GM18520 (cell line): Measurements from ENCODE around the gene MAP7D3.
"Not testable (repeated sequence)": the region's sequence is repeated elsewhere in the genome, so short reads cannot be mapped to it uniquely, and the experiment has no call there.

Experiments used
- ATAC-seq: cut with Tn5 transposase; IDR thresholded peaks from one replicate; pipeline ENCODE4 v1.9.1; 2021; ENCODE audit not compliant: unreplicated experiment

Gene MAP7D3

GRCh38 chrX:136186023-136186413, 65.2 kb downstream of the MAP7D3 start:
- ATAC-seq = no peak

GRCh38 chrX:136185401-136186022, 65.7 kb downstream of the MAP7D3 start:
- no peak for ATAC-seq

GRCh38 chrX:136183917-136184316, 67.3 kb downstream of the MAP7D3 start:
- ATAC-seq = no peak

GRCh38 chrX:136183172-136183571, 68.0 kb downstream of the MAP7D3 start:
- ATAC-seq = no peak

- ATAC-seq = no peak
Observed at GRCh38 chrX:136182414-136182813, 68.8 kb downstream of the MAP7D3 start.

GRCh38 chrX:136179133-136179532, 72.1 kb downstream of the MAP7D3 start:
- ATAC-seq = no peak

GRCh38 chrX:136176399-136176825, 74.8 kb downstream of the MAP7D3 start:
- ATAC-seq = no peak

- ATAC-seq = no peak
Observed at GRCh38 chrX:136171420-136171819, 79.8 kb downstream of the MAP7D3 start.

GRCh38 chrX:136170139-136170800, 80.9 kb downstream of the MAP7D3 start:
- no peak for ATAC-seq

- ATAC-seq = no peak
Observed at GRCh38 chrX:136168929-136169735, 82.1 kb downstream of the MAP7D3 start.

GRCh38 chrX:136167989-136168388, 83.2 kb downstream of the MAP7D3 start:
- ATAC-seq = not testable (repeated sequence)

- no peak for ATAC-seq
Observed at GRCh38 chrX:136166221-136166855, 84.9 kb downstream of the MAP7D3 start.

GRCh38 chrX:136165406-136165805, 85.8 kb downstream of the MAP7D3 start:
- no peak for ATAC-seq

GRCh38 chrX:136163689-136164088, 87.5 kb downstream of the MAP7D3 start:
- no peak for ATAC-seq
